ENCODE measurements around the gene SETD1B.

DNA sequence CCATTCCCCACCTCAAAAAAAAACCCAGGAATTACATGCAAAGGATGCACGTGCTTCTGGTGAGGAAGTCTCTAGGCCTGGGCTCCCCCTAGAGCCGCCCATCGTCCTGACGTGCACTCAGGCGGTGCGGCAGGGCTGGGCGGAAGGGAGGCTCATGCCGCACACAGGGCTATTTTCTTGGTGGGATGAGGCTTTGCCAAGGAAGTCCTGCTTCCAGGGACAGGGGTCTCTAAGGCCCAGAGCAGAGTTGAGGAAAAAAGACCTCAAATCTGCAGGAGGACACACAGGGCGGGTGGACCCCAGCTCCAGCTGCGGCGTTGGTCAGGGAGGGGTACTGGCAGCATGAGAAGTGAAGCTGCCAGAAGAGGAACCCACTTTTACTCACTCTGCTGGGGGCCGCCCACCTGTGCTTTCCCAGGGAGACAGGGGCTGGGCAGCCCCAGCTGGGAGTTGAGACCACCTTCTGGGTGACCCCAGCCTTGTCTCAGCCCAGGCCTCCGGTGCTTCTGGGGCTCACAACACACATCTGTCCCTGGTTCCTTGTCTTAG lies 14.5 kb upstream of the SETD1B start:
- TF ChIP-seq, protein P1, sequence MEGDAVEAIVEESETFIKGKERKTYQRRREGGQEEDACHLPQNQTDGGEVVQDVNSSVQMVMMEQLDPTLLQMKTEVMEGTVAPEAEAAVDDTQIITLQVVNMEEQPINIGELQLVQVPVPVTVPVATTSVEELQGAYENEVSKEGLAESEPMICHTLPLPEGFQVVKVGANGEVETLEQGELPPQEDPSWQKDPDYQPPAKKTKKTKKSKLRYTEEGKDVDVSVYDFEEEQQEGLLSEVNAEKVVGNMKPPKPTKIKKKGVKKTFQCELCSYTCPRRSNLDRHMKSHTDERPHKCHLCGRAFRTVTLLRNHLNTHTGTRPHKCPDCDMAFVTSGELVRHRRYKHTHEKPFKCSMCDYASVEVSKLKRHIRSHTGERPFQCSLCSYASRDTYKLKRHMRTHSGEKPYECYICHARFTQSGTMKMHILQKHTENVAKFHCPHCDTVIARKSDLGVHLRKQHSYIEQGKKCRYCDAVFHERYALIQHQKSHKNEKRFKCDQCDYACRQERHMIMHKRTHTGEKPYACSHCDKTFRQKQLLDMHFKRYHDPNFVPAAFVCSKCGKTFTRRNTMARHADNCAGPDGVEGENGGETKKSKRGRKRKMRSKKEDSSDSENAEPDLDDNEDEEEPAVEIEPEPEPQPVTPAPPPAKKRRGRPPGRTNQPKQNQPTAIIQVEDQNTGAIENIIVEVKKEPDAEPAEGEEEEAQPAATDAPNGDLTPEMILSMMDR (IDR thresholded peaks at IDR 0.05), result no peak
- no peak for TF ChIP-seq POLR2A (IDR thresholded peaks at IDR 0.05)

Measured in heart left ventricle (tissue), 13 donors.